Measurements from ENCODE around the gene CASP6. TPM values are rescaled to one million over a fixed set of nuclear protein-coding genes. Genes with fewer than 3 reads are reported as not detected.
A peak's percentile ranks its signal among the peaks of the same experiment; 100 is the strongest.

CASP6 gene
- total RNA-seq, 2 experiments from 2014 or later: 5.4 to 5.5 TPM

DNA sequence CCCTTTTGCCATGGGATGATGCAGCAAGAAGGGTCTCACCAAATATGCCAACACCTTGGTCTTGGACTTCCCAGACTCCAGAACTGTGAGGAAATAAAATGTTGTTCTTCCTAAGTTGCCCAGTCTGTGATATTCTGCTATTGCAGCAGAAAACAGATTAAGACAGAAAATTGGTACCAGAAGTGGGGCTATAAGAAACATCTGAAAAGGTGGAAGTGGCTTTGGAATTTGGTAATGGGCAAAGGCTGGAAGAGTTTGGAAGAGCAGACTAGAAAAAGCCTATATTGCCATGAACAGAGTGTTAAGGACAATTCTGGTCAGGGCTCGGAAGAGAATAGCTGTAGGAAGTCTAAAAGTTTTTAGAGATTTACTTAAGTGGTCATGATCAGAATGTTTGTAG, 27.4 kb downstream of the CASP6 start:
- ATAC-seq (ENCODE audit: poor library complexity) (no peak), DNase-seq (no peak)
- Histone ChIP-seq H3K9me3 (ENCODE audit: control insufficient read depth in 1 of 2, insufficient read depth in 1 of 2, low read length in 2 of 2) (peaks cover 7 to 13% of the 10 kb centered on the region in 2 experiments), H3K4me3 (ENCODE audit: low read length) (no peak overlapping the region), H3K27ac (ENCODE audit: low read depth in 1 of 2, low read length in 2 of 2) (no peak overlapping the region), H3K4me1 (ENCODE audit: insufficient read depth, low read length) (no peaks in the 10 kb centered on the region), H3K36me3 (ENCODE audit: insufficient read depth, low read length) (peaks cover 19% of the 10 kb centered on the region), H3K27me3 (ENCODE audit: control insufficient read depth in 1 of 2, insufficient read depth in 2 of 2, low read length in 2 of 2) (no peaks in the 10 kb centered on the region)
- no peaks in the 10 kb centered on the region for H3K27me3 Mint-ChIP-seq
- TF ChIP-seq CTCF (IDR thresholded peaks at IDR 0.05): no peak
- intact Hi-C loops (cut with DNase I, micrococcal nuclease): no loop called here
- peaks cover 8% of the 10 kb centered on the region for H3K9me3 Mint-ChIP-seq
- POLR2A ChIA-PET: no interaction called here
- peaks cover 71% of the 10 kb centered on the region for H3K36me3 Mint-ChIP-seq (ENCODE audit: low read depth)
- peaks cover 40% of the 10 kb centered on the region for H3K4me1 Mint-ChIP-seq (ENCODE audit: low read depth)
- peak overlapping the region; percentile 71 for H3K27ac Mint-ChIP-seq
- CTCF ChIA-PET: no interaction called here
- no peak overlapping the region for H3K4me3 Mint-ChIP-seq

DNA sequence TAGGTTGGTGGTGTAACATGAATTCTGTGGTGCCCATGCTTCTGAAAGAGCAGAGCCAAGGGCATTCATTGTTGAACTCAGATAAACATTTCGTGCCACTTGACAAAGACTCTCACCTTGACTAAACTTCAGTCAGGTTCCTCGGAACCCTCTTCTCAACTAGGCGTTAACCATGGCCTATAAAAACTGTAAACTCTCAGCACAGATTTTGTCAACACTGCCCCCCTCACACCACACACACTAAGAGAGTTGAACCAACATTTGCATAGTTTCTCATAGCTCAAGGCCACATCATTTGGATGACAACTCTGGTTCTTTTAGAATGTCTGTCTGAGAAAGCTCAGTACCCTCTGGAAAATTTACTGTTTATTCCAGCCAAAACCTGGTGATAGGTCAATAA, 28.1 kb downstream of the CASP6 start:
- H3K4me1 Mint-ChIP-seq (ENCODE audit: low read depth): peaks cover 37% of the 10 kb centered on the region
- ATAC-seq (ENCODE audit: poor library complexity) (no peak), DNase-seq (no peak)
- CTCF ChIA-PET: no interaction called here
- no peak overlapping the region for H3K4me3 Mint-ChIP-seq
- Histone ChIP-seq H3K9me3 (ENCODE audit: control insufficient read depth in 1 of 2, insufficient read depth in 1 of 2, low read length in 2 of 2) (peaks cover 9 to 13% of the 10 kb centered on the region in 2 experiments), H3K36me3 (ENCODE audit: insufficient read depth, low read length) (peaks cover 24% of the 10 kb centered on the region), H3K4me3 (ENCODE audit: low read length) (no peak overlapping the region), H3K27me3 (ENCODE audit: control insufficient read depth in 1 of 2, insufficient read depth in 2 of 2, low read length in 2 of 2) (no peaks in the 10 kb centered on the region), H3K27ac (ENCODE audit: low read depth in 1 of 2, low read length in 2 of 2) (no peak overlapping the region), H3K4me1 (ENCODE audit: insufficient read depth, low read length) (no peaks in the 10 kb centered on the region)
- no peak for TF ChIP-seq CTCF (IDR thresholded peaks at IDR 0.05)
- H3K9me3 Mint-ChIP-seq: peaks cover 8% of the 10 kb centered on the region
- H3K27ac Mint-ChIP-seq: peak overlapping the region; percentile 71
- H3K36me3 Mint-ChIP-seq (ENCODE audit: low read depth): peaks cover 69% of the 10 kb centered on the region
- POLR2A ChIA-PET: no interaction called here
- intact Hi-C loops (cut with DNase I, micrococcal nuclease): no loop called here
- H3K27me3 Mint-ChIP-seq: no peaks in the 10 kb centered on the region

- POLR2A ChIA-PET: no interaction called here
- peak overlapping the region; percentile 62 for H3K27ac Mint-ChIP-seq
- CTCF ChIA-PET: no interaction called here
Observed at GRCh38 chr4:109673303-109673702, 29.9 kb downstream of the CASP6 start.

More at GRCh38 chr4:109673303-109673702, 29.9 kb downstream of the CASP6 start:
- no peak for DNase-seq
- Mint-ChIP-seq H3K27me3 (no peaks in the 10 kb centered on the region), H3K36me3 (ENCODE audit: low read depth) (peaks cover 80% of the 10 kb centered on the region), H3K4me3 (no peak overlapping the region), H3K9me3 (peaks cover 8% of the 10 kb centered on the region), H3K4me1 (ENCODE audit: low read depth) (peaks cover 55% of the 10 kb centered on the region)
- Histone ChIP-seq H3K4me1 (ENCODE audit: insufficient read depth, low read length) (no peaks in the 10 kb centered on the region), H3K27ac (ENCODE audit: low read depth in 1 of 2, low read length in 2 of 2) (no peak overlapping the region), H3K27me3 (ENCODE audit: control insufficient read depth in 1 of 2, insufficient read depth in 2 of 2, low read length in 2 of 2) (no peaks in the 10 kb centered on the region), H3K4me3 (ENCODE audit: low read length) (no peak overlapping the region), H3K9me3 (ENCODE audit: control insufficient read depth in 1 of 2, insufficient read depth in 1 of 2, low read length in 2 of 2) (peaks cover 2 to 9% of the 10 kb centered on the region in 2 experiments), H3K36me3 (ENCODE audit: insufficient read depth, low read length) (peaks cover 24% of the 10 kb centered on the region)
- TF ChIP-seq CTCF (IDR thresholded peaks at IDR 0.05): no peak
- no peak for ATAC-seq (ENCODE audit: poor library complexity)
- intact Hi-C loops (cut with DNase I, micrococcal nuclease): no loop called here

Data from CD4-positive, alpha-beta T cell (primary cell).